AML-193 (cell line): ENCODE measurements around the gene TMPRSS4.

Source experiments
- DNase-seq, 2 experiments: peaks; one replicate each; lab custom pipeline; 2025; lab: John Stamatoyannopoulos, UW

The TMPRSS4 gene

GRCh38 chr11:118105657-118106305 lies 28.9 kb downstream of the TMPRSS4 start:
- no peak for DNase-seq

- no peak for DNase-seq
Measured at GRCh38 chr11:118106789-118107335, 30.0 kb downstream of the TMPRSS4 start.

DNA sequence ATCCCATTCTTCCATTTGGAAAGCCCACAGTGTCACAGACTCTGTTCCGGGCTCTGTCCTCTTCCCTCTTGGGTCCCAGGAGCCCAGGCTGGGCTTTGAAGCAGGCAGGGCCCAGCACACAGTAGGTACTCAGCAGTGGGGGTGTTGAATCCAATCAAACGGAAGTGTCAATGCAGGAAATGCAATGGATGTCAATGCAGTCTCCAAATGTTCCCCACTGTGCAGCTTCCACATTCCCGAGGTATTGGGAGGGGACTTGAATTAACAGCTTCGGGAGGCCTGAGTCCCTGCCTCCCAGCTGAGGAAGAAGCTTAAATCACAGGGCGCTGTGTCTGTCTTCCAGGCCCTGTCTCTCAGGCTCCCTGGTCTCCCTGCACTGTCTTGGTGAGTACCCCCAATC lies 31.6 kb downstream of the TMPRSS4 start:
- DNase-seq, result no peak

GRCh38 chr11:118109231-118109630 lies 32.4 kb downstream of the TMPRSS4 start:
- DNase-seq, result no peak

DNA sequence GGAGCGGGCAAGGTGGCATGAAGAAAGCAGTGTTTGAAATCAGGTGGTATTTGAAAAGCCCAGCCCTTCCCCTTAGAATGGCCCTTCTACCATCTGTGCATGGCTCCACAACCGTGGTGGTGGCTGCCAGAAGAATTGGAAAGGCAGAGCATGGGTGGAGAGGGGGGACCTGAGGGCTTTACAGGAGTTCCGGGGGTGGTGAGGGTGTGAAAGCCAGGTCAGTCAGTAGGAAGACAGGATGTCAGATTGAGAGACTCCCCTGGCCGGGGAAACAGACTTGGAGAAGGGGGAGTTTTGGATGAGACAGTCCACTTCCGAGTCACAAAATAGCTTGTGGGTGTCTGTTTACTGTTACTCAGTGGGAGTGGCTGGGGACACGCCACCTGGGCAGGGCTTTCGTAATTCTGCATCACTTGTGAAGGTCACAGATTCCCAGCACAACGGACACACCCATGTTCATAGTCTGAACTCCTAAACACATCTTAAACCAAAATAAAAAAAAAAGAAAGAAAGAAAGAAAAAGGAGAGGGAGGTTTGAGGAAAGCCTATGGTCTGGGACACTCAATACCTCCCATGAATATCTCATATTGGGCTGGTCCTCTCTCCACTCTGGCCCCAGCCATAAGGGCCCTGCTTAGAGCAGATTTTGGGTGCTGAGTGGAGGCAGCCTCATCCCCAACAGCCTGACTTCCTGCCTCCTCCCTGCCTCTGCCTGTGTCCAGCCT lies 34.3 kb downstream of the TMPRSS4 start:
- DNase-seq, result no peak

DNA sequence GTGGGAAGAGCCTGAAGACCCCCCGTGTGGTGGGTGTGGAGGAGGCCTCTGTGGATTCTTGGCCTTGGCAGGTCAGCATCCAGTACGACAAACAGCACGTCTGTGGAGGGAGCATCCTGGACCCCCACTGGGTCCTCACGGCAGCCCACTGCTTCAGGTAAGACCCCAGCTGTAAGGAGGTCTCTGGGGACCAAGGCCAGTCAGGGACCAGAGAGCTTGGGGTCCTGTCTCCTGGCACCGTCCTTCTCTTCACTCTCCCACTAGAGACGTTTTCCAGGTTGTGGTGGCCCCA lies 34.8 kb downstream of the TMPRSS4 start:
- no peak for DNase-seq

DNA sequence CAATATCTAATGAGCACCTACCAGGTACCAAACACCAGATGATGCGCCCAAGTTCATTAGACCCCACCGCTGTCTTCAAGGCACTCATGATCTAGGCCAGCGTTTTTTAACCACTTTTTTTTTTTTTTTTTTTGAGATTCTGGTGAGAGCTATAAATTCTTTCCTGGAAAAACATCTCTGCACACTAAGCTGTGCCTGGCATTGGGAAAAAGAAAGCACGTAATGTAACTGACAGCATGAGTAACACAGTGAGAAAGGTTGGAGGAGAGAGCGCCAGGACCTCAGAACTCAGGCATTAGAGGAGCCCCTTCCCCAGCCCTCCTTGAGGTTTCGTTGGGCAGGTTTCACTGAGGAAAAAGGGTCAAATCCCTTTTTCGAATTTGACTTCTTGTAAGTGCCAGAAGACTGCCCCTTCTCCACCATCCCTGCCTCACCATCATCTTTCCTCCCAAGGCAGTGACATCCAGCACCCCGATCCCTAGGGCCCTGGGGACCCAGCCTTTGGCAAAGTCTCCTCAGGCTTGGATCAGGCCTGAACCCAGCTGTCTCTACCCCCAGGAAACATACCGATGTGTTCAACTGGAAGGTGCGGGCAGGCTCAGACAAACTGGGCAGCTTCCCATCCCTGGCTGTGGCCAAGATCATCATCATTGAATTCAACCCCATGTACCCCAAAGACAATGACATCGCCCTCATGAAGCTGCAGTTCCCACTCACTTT lies 36.0 kb downstream of the TMPRSS4 start:
- no peak for DNase-seq

GRCh38 chr11:118114266-118114665 lies 37.4 kb downstream of the TMPRSS4 start:
- DNase-seq, result no peak

GRCh38 chr11:118115048-118115447 lies 38.2 kb downstream of the TMPRSS4 start:
- no peak for DNase-seq

DNA sequence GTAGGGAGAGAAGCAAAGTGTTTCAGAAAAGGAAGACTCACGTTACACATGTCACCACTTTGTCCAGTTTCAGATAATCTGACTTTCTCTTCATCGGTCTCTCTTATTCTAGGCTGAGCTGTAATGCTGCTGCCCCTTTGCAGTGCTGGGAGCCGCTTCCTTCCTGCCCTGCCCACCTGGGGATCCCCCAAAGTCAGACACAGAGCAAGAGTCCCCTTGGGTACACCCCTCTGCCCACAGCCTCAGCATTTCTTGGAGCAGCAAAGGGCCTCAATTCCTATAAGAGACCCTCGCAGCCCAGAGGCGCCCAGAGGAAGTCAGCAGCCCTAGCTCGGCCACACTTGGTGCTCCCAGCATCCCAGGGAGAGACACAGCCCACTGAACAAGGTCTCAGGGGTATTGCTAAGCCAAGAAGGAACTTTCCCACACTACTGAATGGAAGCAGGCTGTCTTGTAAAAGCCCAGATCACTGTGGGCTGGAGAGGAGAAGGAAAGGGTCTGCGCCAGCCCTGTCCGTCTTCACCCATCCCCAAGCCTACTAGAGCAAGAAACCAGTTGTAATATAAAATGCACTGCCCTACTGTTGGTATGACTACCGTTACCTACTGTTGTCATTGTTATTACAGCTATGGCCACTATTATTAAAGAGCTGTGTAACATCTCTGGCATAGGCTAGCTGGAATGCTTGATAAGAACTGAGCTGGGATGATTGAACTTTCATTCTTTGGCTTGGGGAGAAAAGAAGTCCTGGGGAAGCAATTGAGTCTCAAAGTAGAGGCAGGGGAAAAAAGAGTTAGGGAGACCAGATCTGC lies 41.1 kb downstream of the TMPRSS4 start:
- no peak for DNase-seq

GRCh38 chr11:118120793-118121192 lies 43.9 kb downstream of the TMPRSS4 start:
- DNase-seq, result no peak

DNA sequence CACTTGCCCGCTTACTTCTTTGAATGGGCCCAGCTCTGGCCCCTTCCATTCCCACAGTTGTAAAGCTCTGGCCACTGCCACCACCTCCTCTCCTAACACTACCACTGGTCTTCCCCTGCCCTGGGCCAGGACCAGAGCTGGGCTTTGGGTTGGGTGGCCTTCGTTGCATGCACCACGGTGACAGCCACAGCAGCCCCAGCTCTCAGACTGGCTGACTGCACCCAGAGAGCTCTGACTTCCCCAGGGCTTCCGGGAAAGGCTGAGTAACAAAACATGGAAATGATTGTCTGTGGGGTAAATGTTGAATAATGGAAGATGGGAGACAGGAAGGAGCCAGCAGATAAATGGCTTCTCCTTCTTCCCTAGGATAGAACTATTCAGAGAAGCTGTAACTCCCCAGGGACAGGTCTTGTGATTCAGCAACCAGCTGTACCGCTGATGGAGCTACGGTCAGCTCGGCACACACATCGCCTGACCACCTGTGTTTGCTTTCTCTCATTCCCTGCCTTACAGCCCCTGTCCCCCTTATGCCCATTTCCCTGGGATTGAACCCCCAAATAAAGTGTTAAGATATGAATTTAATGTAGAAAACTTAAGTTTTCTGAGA lies 48.2 kb downstream of the TMPRSS4 start:
- DNase-seq, result no peak

GRCh38 chr11:118126082-118126838 lies 49.4 kb downstream of the TMPRSS4 start:
- no peak for DNase-seq

DNA sequence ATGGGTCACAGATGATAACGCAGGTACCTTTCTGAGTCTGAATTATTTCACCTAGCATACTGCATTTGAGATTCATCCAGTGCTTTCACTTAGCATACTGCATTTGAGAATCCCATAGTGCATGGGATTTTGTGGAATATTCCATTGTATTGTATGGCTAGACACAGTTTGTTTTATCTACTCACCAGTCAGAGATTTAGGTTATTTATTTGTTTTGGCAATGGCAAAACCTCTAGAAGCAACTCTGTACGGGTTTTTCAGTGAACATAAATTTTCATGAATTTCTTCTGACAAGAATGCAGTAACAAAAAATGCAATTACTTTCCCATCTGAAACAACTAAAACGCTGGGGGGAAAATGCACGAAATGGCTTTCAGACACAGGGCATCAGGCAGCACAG lies 51.4 kb downstream of the TMPRSS4 start:
- no peak for DNase-seq

DNA sequence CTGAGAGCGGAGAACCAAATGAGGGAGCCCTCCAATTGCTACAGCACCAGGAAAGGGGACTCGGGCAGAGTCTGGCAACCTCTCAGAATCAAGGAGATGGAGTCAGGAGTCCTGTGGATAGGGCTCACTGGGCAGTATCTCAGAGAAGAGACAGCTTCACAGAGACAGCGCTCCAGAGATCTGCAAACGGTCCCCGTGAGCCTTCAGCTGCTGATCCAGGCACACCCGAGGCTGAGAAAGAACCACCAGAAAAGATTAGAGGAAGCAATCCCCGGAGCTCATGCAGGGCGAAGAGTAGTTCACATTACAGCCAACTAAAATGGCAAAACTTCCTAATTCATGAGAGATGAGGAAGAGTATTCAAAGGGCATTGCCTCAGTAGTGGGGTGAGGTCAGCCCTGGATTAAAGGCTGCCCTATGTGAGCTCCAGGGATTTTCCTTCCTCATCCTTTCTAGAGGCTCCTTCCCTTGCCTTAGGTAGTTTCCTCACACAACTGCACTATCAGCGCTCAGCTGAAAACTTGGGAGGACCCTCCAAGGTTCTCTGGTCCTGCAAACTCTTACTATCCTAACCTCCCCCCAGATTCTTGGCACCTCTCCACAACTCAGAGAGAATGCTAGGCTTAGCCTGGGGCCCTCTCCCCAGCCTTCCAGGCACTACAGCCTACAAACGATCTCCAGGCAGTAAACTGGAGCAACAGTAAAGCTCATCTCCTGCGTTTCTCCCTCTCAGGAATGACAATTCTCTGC lies 52.0 kb downstream of the TMPRSS4 start:
- DNase-seq, result no peak

GRCh38 chr11:118129471-118130172 lies 52.7 kb downstream of the TMPRSS4 start:
- no peak for DNase-seq

DNA sequence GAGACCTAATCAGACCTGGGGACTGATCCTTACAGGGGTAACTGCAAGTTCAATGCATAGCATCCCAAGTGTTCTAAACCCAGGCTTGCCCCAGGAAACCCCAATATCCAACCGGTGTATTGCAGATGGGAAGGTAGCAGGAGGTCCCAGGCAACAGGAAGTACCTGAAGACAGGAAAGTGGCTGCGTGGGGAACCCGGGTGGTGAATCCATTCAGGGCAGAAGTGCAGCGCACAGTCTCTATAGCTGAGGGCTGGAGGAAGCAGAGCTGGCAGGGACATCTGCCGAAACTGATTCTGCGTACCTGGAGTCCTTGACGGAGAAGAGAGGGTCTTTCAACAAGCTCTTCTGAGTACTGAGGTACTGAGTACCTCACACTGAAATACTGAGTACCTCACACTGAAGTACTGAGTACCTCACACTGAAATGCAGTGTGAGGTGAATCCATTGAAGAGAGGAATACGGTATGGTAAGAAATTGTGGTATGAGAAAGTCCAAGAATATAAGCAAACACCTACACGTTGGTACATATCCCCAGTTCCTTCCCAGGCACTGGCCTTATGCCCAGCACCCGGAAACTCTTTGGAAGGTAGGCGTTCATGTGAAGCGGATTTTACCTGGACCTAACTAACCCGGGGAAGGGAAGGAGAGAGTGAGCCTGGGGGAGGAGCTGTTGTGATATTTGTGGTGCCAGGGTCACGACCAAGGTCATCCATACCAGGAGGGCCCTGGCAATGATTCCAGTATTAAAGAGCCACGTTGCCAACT lies 55.7 kb downstream of the TMPRSS4 start:
- DNase-seq, result no peak

GRCh38 chr11:118133816-118134215 lies 56.9 kb downstream of the TMPRSS4 start:
- DNase-seq, result no peak
